PFSK-1 (cell line): ENCODE data around the gene HELZ.

Experiments used
- FOXP2 ChIP-seq: optimal IDR thresholded peaks from 2 replicates; pipeline ENCODE3; 2011; ENCODE audit warnings: borderline replicate concordance, control low read depth, inconsistent platforms; ENCODE audit not compliant: insufficient read depth; ENCODE audit errors: extremely low read length, extremely low read depth
- POLR2AphosphoS5 ChIP-seq: IDR thresholded peaks from 2 replicates; pipeline ENCODE4 v1.6.1; 2012; ENCODE audit warnings: low read depth, mild to moderate bottlenecking, control low read depth, low read length, moderate library complexity
- SIN3A ChIP-seq: IDR thresholded peaks from 2 replicates; pipeline ENCODE4 v1.6.1; 2012; ENCODE audit warnings: mild to moderate bottlenecking, low read length, moderate library complexity, borderline replicate concordance; ENCODE audit not compliant: insufficient read depth
- TAF1 ChIP-seq: IDR thresholded peaks from 2 replicates; pipeline ENCODE4 v1.6.1; 2012; ENCODE audit warnings: low read length, control low read depth, borderline replicate concordance; ENCODE audit not compliant: insufficient read depth
- TF ChIP-seq, protein P1 (sequence below), 2 experiments: IDR thresholded peaks; 2 replicates each; pipeline versions ENCODE4 v1.6.1 to v1.8.0; 2011 to 2012; ENCODE audit warnings: low read depth in 2 of 2, low read length in 2 of 2, control low read depth in 1 of 2, inconsistent platforms in 1 of 2, mild to moderate bottlenecking in 1 of 2, moderate library complexity in 1 of 2; ENCODE audit not compliant: insufficient read depth in 1 of 2

HELZ gene

DNA sequence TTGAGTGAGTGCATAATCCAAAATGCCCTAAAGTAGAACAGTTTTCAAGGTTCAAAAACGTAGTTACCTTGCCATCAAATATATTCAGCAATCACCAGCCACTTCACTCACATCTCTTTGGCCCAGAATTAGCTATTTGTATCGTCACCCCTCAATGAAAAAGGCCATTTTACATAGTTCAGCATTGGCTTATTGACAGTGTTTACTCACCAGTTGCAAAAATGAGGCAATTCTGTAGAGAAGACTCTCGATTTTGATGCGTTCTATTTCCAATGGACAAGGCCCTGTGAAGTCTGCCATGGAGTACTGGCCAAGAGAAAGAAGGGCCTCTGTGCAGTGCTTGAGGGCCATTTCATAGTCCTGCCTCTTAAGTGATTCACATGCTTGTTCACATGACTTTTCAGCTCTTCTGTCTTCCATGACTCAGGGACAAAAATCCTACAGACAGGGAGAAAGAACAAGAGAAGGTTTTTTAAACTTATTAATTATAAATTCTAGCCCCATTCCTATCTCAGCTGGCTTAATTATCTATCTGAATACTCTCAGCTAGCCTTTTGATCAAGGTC lies 26.5 kb downstream of the HELZ start:
- TF ChIP-seq POLR2AphosphoS5 (no peak), TAF1 (no peak), FOXP2 (no peak), SIN3A (no peak)
- TF ChIP-seq, protein P1, sequence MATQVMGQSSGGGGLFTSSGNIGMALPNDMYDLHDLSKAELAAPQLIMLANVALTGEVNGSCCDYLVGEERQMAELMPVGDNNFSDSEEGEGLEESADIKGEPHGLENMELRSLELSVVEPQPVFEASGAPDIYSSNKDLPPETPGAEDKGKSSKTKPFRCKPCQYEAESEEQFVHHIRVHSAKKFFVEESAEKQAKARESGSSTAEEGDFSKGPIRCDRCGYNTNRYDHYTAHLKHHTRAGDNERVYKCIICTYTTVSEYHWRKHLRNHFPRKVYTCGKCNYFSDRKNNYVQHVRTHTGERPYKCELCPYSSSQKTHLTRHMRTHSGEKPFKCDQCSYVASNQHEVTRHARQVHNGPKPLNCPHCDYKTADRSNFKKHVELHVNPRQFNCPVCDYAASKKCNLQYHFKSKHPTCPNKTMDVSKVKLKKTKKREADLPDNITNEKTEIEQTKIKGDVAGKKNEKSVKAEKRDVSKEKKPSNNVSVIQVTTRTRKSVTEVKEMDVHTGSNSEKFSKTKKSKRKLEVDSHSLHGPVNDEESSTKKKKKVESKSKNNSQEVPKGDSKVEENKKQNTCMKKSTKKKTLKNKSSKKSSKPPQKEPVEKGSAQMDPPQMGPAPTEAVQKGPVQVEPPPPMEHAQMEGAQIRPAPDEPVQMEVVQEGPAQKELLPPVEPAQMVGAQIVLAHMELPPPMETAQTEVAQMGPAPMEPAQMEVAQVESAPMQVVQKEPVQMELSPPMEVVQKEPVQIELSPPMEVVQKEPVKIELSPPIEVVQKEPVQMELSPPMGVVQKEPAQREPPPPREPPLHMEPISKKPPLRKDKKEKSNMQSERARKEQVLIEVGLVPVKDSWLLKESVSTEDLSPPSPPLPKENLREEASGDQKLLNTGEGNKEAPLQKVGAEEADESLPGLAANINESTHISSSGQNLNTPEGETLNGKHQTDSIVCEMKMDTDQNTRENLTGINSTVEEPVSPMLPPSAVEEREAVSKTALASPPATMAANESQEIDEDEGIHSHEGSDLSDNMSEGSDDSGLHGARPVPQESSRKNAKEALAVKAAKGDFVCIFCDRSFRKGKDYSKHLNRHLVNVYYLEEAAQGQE (IDR thresholded peaks at IDR 0.05; ENCODE audit: insufficient read depth in 1 of 2, low read depth in 2 of 2, low read length in 2 of 2): no peak

DNA sequence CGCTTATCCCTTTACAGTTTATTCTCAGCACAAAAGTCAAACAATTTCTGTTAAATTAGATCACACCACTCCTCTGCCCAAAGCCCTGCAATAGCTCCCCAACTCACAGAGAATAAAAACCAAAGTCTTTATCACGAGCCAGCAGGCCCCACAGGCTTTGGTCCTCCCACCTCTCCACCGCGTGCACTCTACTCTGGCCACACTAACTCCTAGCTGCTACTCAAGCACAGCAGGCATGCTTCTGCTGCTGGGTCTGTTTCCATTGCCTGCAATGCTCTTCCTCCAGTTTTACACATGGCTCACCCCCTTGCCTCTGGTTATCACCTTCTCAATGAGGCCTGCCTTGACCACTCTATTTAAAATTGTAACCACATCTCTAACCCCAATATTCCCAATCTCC lies 27.6 kb downstream of the HELZ start:
- TF ChIP-seq SIN3A (no peak), FOXP2 (no peak), TAF1 (no peak), POLR2AphosphoS5 (no peak)
- TF ChIP-seq, protein P1 (IDR thresholded peaks at IDR 0.05; ENCODE audit: insufficient read depth in 1 of 2, low read depth in 2 of 2, low read length in 2 of 2): no peak

DNA sequence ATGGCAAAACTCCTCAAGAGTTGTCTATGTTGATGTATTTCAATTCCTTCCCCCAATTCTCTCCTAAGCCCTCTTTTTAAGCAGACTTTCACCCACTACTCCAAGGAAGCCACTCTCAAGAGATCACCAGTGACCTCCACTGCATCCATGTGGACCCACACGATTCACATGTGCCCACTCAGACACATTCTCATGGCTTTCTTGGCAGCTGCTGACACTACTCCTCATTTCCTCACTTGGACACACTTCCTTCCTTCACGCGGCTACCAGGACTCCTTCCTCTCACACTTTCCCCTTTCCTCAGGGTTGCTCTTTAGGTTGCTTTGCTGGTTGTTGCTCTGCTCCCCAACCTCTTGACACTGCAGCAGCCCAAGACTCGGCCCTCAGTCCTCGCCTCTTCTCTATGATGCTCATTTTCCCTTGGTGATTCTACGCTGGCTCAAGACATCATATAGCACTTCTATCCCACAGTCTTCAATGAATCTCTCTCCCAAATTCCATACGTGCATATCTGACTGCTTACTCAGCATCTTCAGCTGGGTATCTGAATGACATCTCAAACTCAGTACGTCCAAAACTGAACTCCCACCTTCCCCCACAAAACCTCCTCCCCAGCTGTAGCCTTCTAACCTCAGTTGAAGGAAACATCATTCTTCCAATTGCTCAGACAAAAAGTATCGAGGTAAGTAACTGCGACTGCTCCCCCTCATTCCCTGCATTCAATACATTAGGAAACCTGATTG lies 28.2 kb downstream of the HELZ start:
- TF ChIP-seq FOXP2: no peak
- TF ChIP-seq SIN3A: no peak
- TF ChIP-seq, protein P1 (IDR thresholded peaks at IDR 0.05; ENCODE audit: insufficient read depth in 1 of 2, low read depth in 2 of 2, low read length in 2 of 2): no peak
- no peak for TF ChIP-seq TAF1
- no peak for TF ChIP-seq POLR2AphosphoS5

DNA sequence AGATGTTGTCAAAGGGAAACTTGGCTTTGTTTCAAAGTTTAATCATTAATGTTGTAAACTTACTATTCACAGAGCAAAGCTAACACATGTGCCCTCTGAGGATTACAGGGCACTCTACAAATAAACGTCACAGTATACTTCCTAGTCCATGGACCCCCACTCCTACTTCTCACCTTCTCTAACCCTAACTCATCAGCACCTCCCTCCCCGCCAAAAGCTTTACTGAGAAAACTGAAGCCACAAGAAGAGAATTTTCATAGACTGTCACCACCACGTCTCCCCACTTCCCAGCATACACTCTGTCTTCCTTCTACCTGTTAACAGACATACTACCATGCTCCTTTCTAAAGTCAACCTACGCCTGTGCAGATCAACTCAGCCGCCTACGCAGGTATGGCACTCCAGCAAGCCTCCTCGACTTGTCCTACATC lies 29.0 kb downstream of the HELZ start:
- no peak for TF ChIP-seq POLR2AphosphoS5
- TF ChIP-seq SIN3A: no peak
- TF ChIP-seq TAF1: no peak
- TF ChIP-seq FOXP2: no peak
- TF ChIP-seq, protein P1 (IDR thresholded peaks at IDR 0.05; ENCODE audit: insufficient read depth in 1 of 2, low read depth in 2 of 2, low read length in 2 of 2): no peak
